Ishikawa (cell line): ENCODE results near the gene SH3BP4.

Experiments used
- CEBPB ChIP-seq: IDR thresholded peaks from 2 replicates; pipeline ENCODE4 v1.6.1; 2012
- EP300 ChIP-seq: IDR thresholded peaks from 2 replicates; pipeline ENCODE4 v1.6.1; 2012; ENCODE audit warnings: borderline replicate concordance
- FOXM1 ChIP-seq: IDR thresholded peaks from 2 replicates; pipeline ENCODE4 v1.6.1; 2012; ENCODE audit warnings: low read depth, borderline replicate concordance
- REST ChIP-seq: IDR thresholded peaks from 2 replicates; pipeline ENCODE4 v1.6.1; 2012; ENCODE audit warnings: low read depth, mild to moderate bottlenecking
- ZBTB7A ChIP-seq: IDR thresholded peaks from 2 replicates; pipeline ENCODE4 v1.6.1; 2012; ENCODE audit warnings: low read depth

- TF ChIP-seq FOXM1 (no peak), CEBPB (no peak), EP300 (no peak), ZBTB7A (no peak), REST (no peak)
These were observed 94.8 kb downstream of the SH3BP4 start for GRCh38 chr2:235046589-235046988.
